ENCODE measurements around the gene MDH1B.
"Not testable (repeated sequence)": the region's sequence is repeated elsewhere in the genome, so short reads cannot be mapped to it uniquely, and the experiment has no call there.

The MDH1B gene

GRCh38 chr2:206765242-206766056 lies at the start of gene MDH1B, which contains the start of gene FASTKD2:
Gene MDH1B, minus strand, starts transcription at chr2:206765328. Its CDS starts 57 bp downstream, at chr2:206765271.
Gene FASTKD2, plus strand, starts transcription at chr2:206765606. Its CDS starts 1,088 bp downstream, at chr2:206766694.
- DNase-seq: peak; percentile 87 to 91

DNA sequence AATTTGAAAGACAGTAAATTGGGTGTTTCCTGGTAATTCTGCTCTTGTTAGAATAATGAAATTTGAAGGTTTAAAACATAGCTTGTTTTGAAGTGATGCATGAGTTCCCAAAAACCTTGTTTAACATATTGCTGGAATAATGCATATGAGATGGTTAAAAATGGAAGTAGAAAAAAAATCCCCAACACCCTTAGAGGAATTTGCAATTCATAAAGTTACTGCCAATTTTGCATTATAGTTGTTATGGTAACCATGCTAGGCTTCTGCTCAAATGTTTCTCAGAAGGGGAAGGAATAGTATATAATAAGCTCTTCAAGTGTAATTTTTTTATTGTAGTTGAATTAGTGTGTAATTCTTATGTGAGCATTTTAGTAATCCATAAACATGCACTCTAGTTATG lies 49.4 kb upstream of the MDH1B start:
- no peak for DNase-seq

DNA sequence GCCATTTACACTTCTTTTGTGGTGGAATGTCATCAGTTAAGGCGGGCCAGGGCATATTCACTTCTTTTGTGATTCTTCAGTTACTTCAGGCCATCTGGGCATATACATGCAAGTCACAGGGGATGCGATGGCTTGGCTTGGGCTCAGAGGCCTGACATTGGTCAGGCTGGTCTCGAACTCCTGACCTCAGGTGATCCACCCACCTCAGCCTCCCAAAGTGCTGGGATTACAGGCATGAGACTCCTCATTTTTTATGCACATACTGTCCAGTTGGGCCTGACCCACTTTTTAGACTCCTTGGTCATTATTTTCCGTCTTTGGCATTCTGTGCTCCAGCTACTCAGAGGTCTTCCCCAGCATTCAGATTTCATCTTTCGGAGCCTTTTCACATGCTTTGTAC lies 47.3 kb upstream of the MDH1B start:
- DNase-seq: not testable (repeated sequence)

GRCh38 chr2:206807624-206808023 lies 42.5 kb upstream of the MDH1B start:
- not testable (repeated sequence) for DNase-seq

- DNase-seq: no peak
Observed at GRCh38 chr2:206805887-206806607, 40.9 kb upstream of the MDH1B start.

GRCh38 chr2:206804326-206804725 lies 39.2 kb upstream of the MDH1B start:
- DNase-seq: no peak

DNA sequence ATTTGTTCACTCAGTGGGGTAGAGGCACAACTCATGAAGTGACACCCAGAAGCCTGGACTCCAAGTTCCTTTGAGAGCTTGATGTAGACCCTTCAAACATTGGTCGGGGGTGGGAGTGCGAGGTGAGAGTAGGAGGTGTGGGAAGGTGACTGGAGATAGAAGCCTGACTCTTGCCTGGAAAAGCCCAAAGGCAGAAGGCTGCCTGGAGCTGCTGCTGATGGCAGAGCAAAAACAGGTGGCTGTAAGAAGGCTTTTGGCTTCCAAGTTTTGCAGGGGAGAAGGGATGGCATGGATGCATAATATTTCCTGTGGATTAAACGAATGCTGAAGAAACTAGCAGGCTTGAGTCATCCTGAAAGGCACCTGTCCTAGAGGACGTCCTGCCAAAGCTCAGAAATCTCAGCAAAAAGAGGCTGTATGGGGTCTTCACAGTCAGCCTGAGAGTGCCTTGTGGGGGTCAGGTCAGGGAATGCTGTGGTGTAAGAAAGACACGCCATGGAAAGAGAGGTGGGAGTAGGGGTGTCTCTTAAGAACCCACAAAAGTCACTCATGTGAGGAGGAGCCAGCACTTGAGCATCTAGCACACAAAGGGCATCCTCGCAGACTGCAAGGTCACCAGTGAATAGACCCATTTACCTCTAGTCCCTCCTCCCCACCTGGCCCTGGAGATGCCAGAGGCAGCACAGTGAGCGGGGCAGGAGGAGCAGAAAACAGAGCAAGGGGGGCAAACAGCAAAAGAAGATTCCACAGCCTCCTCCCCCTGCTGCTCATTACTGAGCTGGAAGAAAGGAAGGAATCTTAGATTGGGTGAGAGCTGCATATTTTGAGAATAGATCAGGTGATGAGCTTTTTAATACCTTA lies 37.8 kb upstream of the MDH1B start:
- no peak for DNase-seq

DNA sequence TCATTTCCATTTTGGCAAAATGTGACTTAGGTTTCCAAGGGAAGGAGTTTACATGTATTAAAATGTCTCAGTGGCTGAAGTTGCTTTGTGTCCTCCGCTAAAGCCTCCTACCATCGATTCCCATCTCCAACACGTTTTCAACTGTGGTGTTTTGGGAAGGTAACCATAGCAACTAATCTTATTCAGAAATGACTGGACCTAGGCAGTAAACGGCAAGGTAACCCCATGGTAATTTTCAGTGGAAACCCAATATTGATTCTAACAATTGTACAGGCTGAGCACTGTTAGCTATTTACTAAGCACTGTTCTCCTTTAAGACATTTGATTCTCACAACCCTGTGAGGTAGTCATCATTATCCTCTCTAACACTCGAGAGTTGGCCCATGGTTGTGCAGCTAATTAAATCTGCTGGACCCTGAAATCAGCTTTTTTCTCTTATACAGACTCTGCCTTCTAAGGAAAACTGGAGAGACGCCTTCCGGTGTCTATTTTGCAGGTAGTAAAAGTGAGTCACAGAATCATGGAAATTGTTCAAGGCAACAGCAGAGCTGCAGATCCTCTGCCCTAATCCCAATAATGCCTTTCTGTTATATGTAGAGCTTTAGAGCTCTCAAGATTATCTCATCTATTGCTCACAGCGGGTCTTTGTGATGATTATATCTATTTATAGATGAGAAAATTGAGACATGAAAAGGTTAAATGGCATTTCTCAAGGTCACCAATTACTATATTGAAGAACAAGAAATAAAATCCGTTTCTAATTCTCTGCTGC lies 36.5 kb upstream of the MDH1B start:
- DNase-seq: no peak

- peak; percentile 64 to 88 for DNase-seq
Observed at GRCh38 chr2:206800506-206801417, 35.6 kb upstream of the MDH1B start.

GRCh38 chr2:206799083-206799482 lies 34.0 kb upstream of the MDH1B start:
- DNase-seq: peak; percentile 77 to 87

DNA sequence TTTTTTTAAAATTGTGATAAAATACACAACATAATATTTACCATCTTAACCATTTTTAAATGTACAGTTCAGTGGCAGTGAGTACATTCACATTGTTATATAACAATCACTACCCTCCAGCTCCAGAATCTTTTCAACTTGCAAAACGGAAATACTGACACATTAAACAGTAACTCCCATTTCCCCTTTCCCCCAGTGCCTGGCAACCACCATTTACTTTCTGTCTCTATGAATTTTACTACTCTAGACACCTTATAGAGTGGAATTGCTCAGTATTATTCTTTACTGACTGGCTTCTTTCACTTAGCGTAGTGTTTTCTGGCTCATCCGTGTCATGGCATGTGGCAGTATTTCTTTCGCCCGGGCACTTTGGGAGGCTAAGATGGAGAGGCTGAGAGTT lies 32.9 kb upstream of the MDH1B start:
- peak; percentile 46 to 62 for DNase-seq

- DNase-seq: no peak
Observed at GRCh38 chr2:206797376-206797775, 32.2 kb upstream of the MDH1B start.

GRCh38 chr2:206792645-206793044 lies 27.5 kb upstream of the MDH1B start:
- DNase-seq: no peak

- no peak for DNase-seq
Observed at GRCh38 chr2:206790311-206790935, 25.3 kb upstream of the MDH1B start.

- DNase-seq: no peak
Observed at GRCh38 chr2:206784559-206785353, 19.6 kb upstream of the MDH1B start.

- no peak for DNase-seq
Observed at GRCh38 chr2:206783718-206784117, 18.6 kb upstream of the MDH1B start.

- no peak for DNase-seq
Observed at GRCh38 chr2:206780671-206781070, 15.5 kb upstream of the MDH1B start.

- no peak for DNase-seq
Observed at GRCh38 chr2:206776432-206776831, 11.3 kb upstream of the MDH1B start.

DNA sequence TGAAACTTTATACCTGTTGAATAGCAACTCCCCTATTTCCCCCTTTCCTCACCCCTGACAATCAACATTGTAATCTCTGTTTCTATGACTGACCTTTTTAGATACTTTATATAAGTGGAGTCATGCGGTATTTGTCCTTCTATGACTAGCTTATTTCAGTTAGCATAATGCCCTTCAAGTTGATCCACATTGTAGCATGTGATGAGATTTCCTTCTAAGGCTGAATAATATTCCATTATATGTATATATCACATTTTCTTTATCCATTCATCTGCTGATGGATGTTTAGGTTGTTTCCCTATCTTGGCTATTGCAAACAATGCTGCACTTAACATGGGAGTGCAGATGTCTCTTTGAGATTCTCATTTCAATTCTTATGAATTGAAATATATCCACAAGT lies 9.7 kb upstream of the MDH1B start:
- no peak for DNase-seq

Measured in inflammatory macrophage treated with lipopolysaccharide for 1 hour (primary cell).